ENCODE results near the gene PPM1N.

The PPM1N gene, protein sequence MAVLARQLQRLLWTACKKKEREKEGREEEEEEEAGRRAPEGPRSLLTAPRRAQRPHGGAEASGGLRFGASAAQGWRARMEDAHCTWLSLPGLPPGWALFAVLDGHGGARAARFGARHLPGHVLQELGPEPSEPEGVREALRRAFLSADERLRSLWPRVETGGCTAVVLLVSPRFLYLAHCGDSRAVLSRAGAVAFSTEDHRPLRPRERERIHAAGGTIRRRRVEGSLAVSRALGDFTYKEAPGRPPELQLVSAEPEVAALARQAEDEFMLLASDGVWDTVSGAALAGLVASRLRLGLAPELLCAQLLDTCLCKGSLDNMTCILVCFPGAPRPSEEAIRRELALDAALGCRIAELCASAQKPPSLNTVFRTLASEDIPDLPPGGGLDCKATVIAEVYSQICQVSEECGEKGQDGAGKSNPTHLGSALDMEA

DNA sequence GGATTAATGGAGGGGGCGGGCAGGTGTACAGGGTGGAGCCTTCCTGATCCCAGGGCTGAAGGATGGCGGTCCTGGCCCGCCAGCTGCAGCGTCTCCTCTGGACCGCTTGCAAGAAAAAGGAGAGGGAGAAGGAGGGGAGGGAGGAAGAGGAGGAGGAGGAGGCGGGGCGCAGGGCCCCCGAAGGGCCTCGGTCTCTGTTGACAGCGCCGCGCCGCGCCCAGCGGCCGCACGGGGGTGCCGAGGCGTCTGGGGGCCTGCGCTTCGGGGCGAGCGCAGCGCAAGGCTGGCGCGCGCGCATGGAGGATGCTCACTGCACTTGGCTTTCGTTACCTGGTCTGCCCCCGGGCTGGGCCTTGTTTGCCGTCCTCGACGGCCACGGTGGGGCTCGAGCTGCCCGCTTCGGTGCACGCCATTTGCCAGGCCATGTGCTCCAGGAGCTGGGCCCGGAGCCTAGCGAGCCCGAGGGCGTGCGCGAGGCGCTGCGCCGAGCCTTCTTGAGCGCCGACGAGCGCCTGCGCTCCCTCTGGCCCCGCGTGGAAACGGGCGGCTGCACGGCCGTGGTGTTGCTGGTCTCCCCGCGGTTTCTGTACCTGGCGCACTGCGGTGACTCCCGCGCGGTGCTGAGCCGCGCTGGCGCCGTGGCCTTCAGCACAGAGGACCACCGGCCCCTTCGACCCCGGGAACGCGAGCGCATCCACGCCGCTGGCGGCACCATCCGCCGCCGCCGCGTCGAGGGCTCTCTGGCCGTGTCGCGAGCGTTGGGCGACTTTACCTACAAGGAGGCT lies at the start of gene PPM1N:
TSS of gene PPM1N (plus strand) at position 33 of the 785 bp plus-strand sequence. CDS start at position 63, 30 bp downstream.
- Histone ChIP-seq H3K27me3 (ENCODE audit: control insufficient read depth, insufficient read depth, low read length) (peaks cover 4% of the 10 kb centered on the region), H3K27ac (ENCODE audit: low read depth, low read length) (no peak within 1 kb of the TSS), H3K36me3 (ENCODE audit: control insufficient read depth, insufficient read depth, low read length) (no peaks in the 10 kb centered on the region), H3K9ac (ENCODE audit: low read length) (no peak within 1 kb of the TSS), H3K4me3 (ENCODE audit: low read length) (peak within 1 kb of the TSS; percentile 59), H3K4me1 (ENCODE audit: control insufficient read depth, insufficient read depth, low read length) (peaks cover 4% of the 10 kb centered on the region)

DNA sequence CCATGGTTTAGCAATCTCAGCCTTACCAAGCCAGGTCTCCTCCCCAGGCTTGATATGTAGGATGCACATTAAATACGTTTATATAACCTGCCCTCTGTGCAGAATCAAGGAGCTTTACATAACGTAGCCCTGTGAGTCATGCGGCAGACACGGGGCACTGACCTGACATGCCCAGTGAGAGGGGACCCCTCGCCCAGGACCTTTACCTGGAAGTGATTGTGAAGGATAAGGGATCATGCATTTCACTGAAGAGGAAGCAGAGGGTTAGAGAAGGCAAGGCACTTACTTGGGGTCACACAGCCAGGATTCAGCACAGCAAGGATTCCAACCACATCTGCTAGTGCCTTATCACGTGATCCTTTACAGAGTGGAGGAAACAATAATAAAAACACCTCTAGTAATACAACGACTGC lies 49.4 kb upstream of the PPM1N start:
- Histone ChIP-seq H3K27ac (ENCODE audit: low read depth, low read length) (no peak overlapping the region), H3K9ac (ENCODE audit: low read length) (no peak overlapping the region), H3K36me3 (ENCODE audit: control insufficient read depth, insufficient read depth, low read length) (no peaks in the 10 kb centered on the region), H3K4me3 (ENCODE audit: low read length) (no peak overlapping the region), H3K27me3 (ENCODE audit: control insufficient read depth, insufficient read depth, low read length) (no peaks in the 10 kb centered on the region), H3K4me1 (ENCODE audit: control insufficient read depth, insufficient read depth, low read length) (peaks cover 14% of the 10 kb centered on the region)

DNA sequence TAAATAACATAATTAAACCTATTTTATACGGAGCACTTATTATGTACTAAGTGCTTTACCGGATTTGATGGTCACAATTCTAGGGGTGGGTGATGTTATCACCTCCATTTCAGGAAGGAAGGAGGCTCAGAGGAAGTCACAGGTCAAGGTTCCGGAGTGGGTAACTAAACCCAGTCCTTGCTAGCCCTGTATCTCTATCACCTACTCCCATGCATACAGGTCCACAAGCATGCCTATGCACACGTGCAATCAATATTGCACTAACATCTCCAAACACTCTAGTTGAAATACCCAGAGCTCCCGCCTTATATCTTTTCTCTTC lies 48.3 kb upstream of the PPM1N start:
- H3K4me1 ChIP-seq (ENCODE audit: control insufficient read depth, insufficient read depth, low read length), result peaks cover 7% of the 10 kb centered on the region
- H3K4me3 ChIP-seq (ENCODE audit: low read length), result peak overlapping the region; percentile 40
- no peaks in the 10 kb centered on the region for H3K27me3 ChIP-seq (ENCODE audit: control insufficient read depth, insufficient read depth, low read length)
- H3K9ac ChIP-seq (ENCODE audit: low read length), result no peak overlapping the region
- H3K36me3 ChIP-seq (ENCODE audit: control insufficient read depth, insufficient read depth, low read length), result no peaks in the 10 kb centered on the region
- H3K27ac ChIP-seq (ENCODE audit: low read depth, low read length), result no peak overlapping the region

DNA sequence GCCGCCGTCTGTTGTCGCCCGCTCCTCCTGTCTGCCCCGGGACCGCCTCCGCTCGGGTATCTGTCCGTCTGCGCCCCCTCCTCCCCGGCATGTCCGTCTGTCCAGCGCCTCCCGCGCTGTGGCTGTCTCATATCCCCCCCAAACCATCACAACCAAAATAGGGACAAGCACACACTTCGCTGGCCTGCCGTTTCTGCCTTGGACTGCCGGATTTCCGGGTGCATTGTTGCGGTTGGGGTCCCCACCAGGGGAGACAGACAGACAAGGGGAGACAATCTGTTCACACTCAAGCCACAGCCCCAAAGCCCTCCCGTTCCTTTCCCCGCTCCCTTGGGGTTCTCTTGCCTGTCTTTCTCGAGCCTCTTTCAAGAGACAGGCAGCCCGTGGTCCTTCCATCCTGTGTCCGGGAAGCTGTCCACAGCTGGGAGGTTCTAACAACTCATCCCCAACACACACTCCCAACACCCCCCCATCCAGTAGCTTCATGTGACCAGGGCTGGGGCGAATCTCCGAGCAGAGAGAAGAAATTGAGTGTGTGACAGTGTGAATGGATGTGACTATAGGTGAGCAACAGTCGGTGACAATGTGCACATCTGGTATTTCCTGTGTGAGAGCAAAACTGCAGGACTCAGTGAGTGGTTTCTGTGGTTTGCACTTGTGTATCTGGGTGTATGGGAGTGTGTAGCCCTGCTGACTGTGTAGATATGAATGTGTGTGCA lies 47.0 kb upstream of the PPM1N start:
- H3K4me1 ChIP-seq (ENCODE audit: control insufficient read depth, insufficient read depth, low read length), result peaks cover 17% of the 10 kb centered on the region

DNA sequence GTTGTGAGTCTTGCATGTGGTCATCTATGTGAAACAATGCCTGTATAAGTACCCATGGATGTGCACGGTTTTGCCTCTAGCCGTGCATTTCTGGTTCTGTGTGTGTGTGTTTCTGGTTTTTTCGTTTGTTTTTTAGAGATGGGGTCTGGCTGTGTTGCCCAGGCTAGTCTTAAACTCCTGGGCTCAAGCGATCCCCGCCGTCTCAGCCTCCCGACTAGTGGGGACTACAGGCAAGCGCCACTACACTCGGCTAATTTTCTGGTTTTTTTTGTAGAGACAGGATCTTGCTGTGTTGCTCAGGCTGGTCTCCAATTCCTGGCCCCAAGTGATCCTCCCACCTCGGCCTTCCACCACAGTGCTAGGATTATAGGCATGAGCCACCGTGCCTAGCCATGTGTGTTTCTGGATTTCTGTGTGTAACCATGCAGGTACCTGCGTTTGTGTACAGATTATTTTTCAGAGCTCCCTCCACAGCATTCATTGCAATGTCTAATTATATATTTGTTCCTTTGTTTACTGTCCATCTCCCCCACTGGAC lies 46.3 kb upstream of the PPM1N start:
- Histone ChIP-seq H3K9ac (ENCODE audit: low read length) (no peak overlapping the region), H3K36me3 (ENCODE audit: control insufficient read depth, insufficient read depth, low read length) (no peaks in the 10 kb centered on the region), H3K27me3 (ENCODE audit: control insufficient read depth, insufficient read depth, low read length) (no peaks in the 10 kb centered on the region), H3K4me1 (ENCODE audit: control insufficient read depth, insufficient read depth, low read length) (peaks cover 18% of the 10 kb centered on the region), H3K4me3 (ENCODE audit: low read length) (no peak overlapping the region), H3K27ac (ENCODE audit: low read depth, low read length) (peak overlapping the region; percentile 90)

More for the DNA sequence above, 47.0 kb upstream of the PPM1N start:
- H3K36me3 ChIP-seq (ENCODE audit: control insufficient read depth, insufficient read depth, low read length), result no peaks in the 10 kb centered on the region
- H3K9ac ChIP-seq (ENCODE audit: low read length), result peak overlapping the region; percentile 96
- peak overlapping the region; percentile 92 for H3K4me3 ChIP-seq (ENCODE audit: low read length)
- peak overlapping the region; percentile 90 for H3K27ac ChIP-seq (ENCODE audit: low read depth, low read length)
- no peaks in the 10 kb centered on the region for H3K27me3 ChIP-seq (ENCODE audit: control insufficient read depth, insufficient read depth, low read length)

DNA sequence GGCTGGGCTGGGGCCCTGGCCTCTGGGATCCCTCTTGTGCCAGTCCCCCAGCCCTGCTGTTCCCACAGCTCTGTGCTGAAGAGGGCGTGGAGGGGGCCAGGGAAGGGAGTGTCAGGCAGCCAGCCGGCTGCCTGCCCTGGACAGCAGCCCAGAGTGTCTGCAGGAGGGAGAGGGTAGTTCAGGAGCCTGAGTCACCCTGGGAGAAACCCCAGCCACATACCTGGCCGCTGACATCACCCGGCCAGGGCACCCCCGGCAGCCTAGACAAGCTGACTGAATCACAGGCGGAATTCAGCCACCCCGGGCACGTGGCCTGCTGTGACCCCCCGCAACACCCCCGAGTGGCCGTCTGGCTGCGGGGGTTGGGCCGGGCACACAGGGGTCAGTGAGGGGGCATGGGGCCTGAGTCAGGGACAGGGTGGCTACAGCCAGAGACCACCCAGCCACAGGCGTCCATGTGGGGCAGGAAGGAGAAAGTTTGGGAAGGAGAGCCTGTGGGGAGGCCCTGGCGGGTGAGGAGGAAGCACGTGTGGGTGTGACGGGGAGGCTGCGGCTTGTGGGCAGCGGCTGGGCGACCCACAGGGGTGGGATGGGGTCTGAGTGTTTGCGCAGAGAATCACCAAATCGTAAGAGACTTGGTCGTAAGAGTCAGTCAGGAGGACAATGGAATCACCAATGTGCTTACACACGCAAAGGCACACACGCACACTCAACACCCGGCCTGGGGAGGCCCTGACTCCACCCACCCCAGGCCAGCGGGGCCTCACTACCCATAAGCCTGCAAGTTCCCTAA lies 42.3 kb upstream of the PPM1N start:
- H3K27me3 ChIP-seq (ENCODE audit: control insufficient read depth, insufficient read depth, low read length), result no peaks in the 10 kb centered on the region
- H3K27ac ChIP-seq (ENCODE audit: low read depth, low read length), result peak overlapping the region; percentile 62
- H3K36me3 ChIP-seq (ENCODE audit: control insufficient read depth, insufficient read depth, low read length), result no peaks in the 10 kb centered on the region
- peak overlapping the region; percentile 29 for H3K4me3 ChIP-seq (ENCODE audit: low read length)
- no peak overlapping the region for H3K9ac ChIP-seq (ENCODE audit: low read length)
- H3K4me1 ChIP-seq (ENCODE audit: control insufficient read depth, insufficient read depth, low read length), result peaks cover 14% of the 10 kb centered on the region

DNA sequence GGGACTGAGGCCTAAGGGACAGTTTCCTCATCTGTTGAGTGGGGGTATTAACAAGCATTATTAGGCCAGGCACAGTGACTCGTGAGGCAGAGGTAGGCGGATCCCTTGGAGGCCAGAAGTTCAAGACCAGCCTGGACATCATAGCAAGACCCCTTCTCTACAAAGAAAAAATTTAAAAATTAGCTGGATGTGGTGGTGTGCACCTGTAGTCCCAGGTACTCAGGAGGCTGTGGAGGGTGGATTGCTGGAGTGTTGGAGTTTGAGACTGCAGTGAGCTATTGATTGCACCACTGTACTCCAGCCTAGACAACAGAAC lies 41.8 kb upstream of the PPM1N start:
- H3K27me3 ChIP-seq (ENCODE audit: control insufficient read depth, insufficient read depth, low read length), result no peaks in the 10 kb centered on the region
- H3K4me1 ChIP-seq (ENCODE audit: control insufficient read depth, insufficient read depth, low read length), result peaks cover 12% of the 10 kb centered on the region
- no peak overlapping the region for H3K9ac ChIP-seq (ENCODE audit: low read length)
- H3K4me3 ChIP-seq (ENCODE audit: low read length), result peak overlapping the region; percentile 29
- H3K27ac ChIP-seq (ENCODE audit: low read depth, low read length), result peak overlapping the region; percentile 62
- no peaks in the 10 kb centered on the region for H3K36me3 ChIP-seq (ENCODE audit: control insufficient read depth, insufficient read depth, low read length)

DNA sequence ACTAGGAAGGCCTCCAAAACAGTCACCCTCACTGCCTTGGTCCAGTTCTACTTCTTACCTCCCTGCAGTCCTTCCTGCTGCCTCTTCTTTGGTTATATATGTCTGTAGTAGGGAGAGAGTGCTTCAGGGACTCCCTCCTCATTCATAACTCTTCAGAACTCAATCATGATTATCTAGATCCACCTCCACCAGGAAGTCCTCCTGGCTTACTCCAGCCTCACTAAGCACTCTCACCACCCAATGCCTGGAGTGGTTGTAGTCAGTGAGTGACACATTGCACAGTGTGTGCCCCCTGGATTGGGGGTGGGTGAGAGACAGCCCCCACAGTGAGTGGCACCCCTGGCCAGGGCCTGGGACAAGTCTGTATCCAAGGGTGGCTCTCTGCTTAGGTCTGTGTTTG lies 40.5 kb upstream of the PPM1N start:
- H3K4me1 ChIP-seq (ENCODE audit: control insufficient read depth, insufficient read depth, low read length), result peaks cover 12% of the 10 kb centered on the region
- no peak overlapping the region for H3K27ac ChIP-seq (ENCODE audit: low read depth, low read length)
- H3K27me3 ChIP-seq (ENCODE audit: control insufficient read depth, insufficient read depth, low read length), result no peaks in the 10 kb centered on the region
- H3K4me3 ChIP-seq (ENCODE audit: low read length), result no peak overlapping the region
- H3K9ac ChIP-seq (ENCODE audit: low read length), result no peak overlapping the region
- H3K36me3 ChIP-seq (ENCODE audit: control insufficient read depth, insufficient read depth, low read length), result no peaks in the 10 kb centered on the region

DNA sequence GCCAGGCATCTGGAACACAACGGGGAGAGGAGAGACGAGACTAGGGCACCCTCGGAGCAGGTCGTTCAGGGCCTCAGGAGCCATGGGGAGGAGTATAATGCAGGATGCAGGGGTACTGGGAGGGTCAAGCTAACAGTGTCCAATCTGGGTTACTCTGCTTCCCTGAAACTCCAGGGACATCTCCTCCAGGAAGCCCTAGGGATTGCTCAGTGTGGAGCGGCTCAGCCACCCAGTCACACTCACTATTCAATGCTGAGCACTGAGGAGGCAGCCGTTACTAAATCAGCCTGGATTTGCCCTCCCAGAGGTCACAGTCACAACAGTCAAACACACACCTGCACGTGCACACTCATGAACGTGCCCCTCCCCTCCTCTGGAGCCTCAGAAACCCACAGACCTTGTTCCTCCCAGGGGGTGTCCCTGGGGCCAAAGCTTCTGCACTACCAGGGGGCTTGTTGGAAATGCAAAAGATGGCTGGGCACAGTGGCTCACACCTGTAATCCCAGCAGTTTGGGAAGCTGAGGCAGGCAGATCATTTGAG lies 37.4 kb upstream of the PPM1N start:
- H3K4me1 ChIP-seq (ENCODE audit: control insufficient read depth, insufficient read depth, low read length), result peaks cover 5% of the 10 kb centered on the region
- H3K9ac ChIP-seq (ENCODE audit: low read length), result no peak overlapping the region
- no peak overlapping the region for H3K4me3 ChIP-seq (ENCODE audit: low read length)
- no peak overlapping the region for H3K27ac ChIP-seq (ENCODE audit: low read depth, low read length)
- H3K27me3 ChIP-seq (ENCODE audit: control insufficient read depth, insufficient read depth, low read length), result no peaks in the 10 kb centered on the region
- no peaks in the 10 kb centered on the region for H3K36me3 ChIP-seq (ENCODE audit: control insufficient read depth, insufficient read depth, low read length)

DNA sequence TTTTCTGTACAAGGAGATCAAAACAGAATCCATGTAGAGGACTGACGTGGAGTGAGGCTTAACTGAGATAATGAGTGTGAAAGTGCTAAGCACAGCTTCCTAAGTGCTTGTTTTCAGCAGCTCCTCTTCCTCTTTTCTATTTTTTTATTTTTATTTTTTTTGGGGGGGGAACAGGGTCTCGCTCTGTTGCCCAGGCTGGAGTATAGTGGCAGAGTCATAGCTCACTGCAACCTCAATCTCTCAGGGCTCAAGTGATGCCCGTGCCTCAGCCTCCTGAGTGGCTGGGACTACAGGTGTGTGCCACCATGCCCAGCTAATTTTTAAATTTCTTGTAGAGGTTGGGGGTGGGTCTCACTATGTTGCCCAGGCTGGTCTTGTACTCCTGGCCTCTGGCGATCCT lies 36.1 kb upstream of the PPM1N start:
- Histone ChIP-seq H3K27ac (ENCODE audit: low read depth, low read length) (no peak overlapping the region), H3K4me3 (ENCODE audit: low read length) (no peak overlapping the region), H3K4me1 (ENCODE audit: control insufficient read depth, insufficient read depth, low read length) (peaks cover 3% of the 10 kb centered on the region), H3K27me3 (ENCODE audit: control insufficient read depth, insufficient read depth, low read length) (no peaks in the 10 kb centered on the region), H3K36me3 (ENCODE audit: control insufficient read depth, insufficient read depth, low read length) (no peaks in the 10 kb centered on the region), H3K9ac (ENCODE audit: low read length) (no peak overlapping the region)

DNA sequence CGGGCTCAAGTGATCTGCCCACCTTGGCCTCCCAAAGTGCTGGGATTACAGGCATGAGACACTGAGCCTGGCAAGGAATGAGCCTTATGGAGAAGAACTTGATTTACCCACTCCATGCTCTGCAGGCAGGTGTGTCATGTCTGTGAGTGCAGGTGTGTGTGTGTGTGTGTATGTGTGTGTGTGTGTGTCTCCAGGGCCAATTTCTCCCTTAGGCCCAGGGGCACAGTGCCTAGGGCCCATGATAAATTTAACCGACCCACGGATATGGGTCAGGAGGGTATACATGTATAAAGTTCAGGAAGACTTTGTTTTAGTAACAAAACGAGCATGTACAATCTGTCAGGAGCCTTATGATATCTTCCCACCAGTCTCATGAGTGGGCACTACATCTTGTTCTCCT lies 35.0 kb upstream of the PPM1N start:
- H3K4me1 ChIP-seq (ENCODE audit: control insufficient read depth, insufficient read depth, low read length), result peaks cover 5% of the 10 kb centered on the region
- no peak overlapping the region for H3K4me3 ChIP-seq (ENCODE audit: low read length)
- no peaks in the 10 kb centered on the region for H3K27me3 ChIP-seq (ENCODE audit: control insufficient read depth, insufficient read depth, low read length)
- H3K9ac ChIP-seq (ENCODE audit: low read length), result no peak overlapping the region
- H3K27ac ChIP-seq (ENCODE audit: low read depth, low read length), result no peak overlapping the region
- no peaks in the 10 kb centered on the region for H3K36me3 ChIP-seq (ENCODE audit: control insufficient read depth, insufficient read depth, low read length)
